Measurements from ENCODE around the gene RAVER1. TPM values are rescaled to one million over a fixed set of nuclear protein-coding genes. Genes with fewer than 3 reads are reported as not detected.

The RAVER1 gene
- total and polyA plus RNA-seq, 10 of the 15 experiments (the other 5 are each of a cell fraction or from before 2014, with no cell fraction given), result 0.03 to 87.0 (median 12.1) TPM

DNA sequence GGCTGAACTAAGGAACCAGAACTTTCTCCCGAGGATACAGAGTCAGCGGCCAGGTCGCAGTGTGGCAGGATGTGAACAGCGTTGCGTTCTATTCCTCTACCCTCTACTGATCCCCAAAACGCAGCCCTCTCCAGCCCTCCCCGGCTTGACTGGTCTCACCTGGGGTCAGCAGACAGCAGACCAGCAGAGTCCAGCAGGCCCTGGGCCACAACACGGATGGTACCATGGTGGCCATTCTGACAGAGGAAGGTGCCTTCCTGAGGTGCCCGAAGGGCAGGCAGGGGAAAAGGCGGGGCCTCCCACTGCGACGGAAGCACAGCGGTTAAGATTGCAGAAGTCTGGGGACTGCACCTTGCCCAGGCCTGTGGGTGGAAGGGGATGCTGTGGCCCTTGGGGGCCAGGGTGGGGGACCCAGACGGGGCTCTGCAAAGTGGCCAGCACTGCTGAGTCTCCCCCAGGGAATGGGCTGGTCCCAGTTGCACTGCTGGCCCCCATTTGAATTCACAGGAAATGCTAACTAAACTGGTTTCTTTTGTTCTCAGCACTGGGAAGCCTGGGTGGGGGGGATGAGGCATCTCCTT is 6.1 kb upstream of the RAVER1 start, which contains the start of gene ICAM3 (continued):
- TF ChIP-seq, protein P1, sequence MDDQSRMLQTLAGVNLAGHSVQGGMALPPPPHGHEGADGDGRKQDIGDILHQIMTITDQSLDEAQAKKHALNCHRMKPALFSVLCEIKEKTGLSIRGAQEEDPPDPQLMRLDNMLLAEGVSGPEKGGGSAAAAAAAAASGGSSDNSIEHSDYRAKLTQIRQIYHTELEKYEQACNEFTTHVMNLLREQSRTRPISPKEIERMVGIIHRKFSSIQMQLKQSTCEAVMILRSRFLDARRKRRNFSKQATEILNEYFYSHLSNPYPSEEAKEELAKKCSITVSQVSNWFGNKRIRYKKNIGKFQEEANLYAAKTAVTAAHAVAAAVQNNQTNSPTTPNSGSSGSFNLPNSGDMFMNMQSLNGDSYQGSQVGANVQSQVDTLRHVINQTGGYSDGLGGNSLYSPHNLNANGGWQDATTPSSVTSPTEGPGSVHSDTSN (IDR thresholded peaks at IDR 0.05; ENCODE audit: insufficient replicate concordance, low read depth, low read length), result no peak
- TF ChIP-seq BACH1 (IDR thresholded peaks at IDR 0.05; ENCODE audit: borderline replicate concordance) (peak; percentile 25; the same call in 1 of the 2 replicates), KDM1A (IDR thresholded peaks at IDR 0.05; ENCODE audit: borderline replicate concordance) (no peak), PAX8 (IDR thresholded peaks at IDR 0.05) (no peak), NRF1 (conservative IDR thresholded peaks at IDR 0.05; ENCODE audit: low read depth, low read length) (0 out of 2 replicates have a peak, but pooled peaks have one; percentile 1), EGR1 (IDR thresholded peaks at IDR 0.05; ENCODE audit: borderline replicate concordance in 1 of 2, low read depth in 2 of 2, low read length in 2 of 2) (peak in 1 of 2 experiments; percentile 47; a peak in 1 of 3 replicates), ATF7 (IDR thresholded peaks at IDR 0.05; ENCODE audit: low read depth) (no peak), CREB1 (IDR thresholded peaks at IDR 0.05; ENCODE audit: low read depth) (no peak), ASH2L (IDR thresholded peaks at IDR 0.05; ENCODE audit: borderline replicate concordance, low read depth) (no peak), POLR2AphosphoS5 (IDR thresholded peaks at IDR 0.05; ENCODE audit: low read length) (peak; percentile 76), ZNF207 (IDR thresholded peaks at IDR 0.05; ENCODE audit: borderline replicate concordance) (no peak)
- TF ChIP-seq, protein P2, sequence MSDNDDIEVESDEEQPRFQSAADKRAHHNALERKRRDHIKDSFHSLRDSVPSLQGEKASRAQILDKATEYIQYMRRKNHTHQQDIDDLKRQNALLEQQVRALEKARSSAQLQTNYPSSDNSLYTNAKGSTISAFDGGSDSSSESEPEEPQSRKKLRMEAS (IDR thresholded peaks at IDR 0.05; ENCODE audit: low read depth, low read length), result peak; percentile 58; the same call in 1 of the 2 replicates
- TF ChIP-seq, protein P3, sequence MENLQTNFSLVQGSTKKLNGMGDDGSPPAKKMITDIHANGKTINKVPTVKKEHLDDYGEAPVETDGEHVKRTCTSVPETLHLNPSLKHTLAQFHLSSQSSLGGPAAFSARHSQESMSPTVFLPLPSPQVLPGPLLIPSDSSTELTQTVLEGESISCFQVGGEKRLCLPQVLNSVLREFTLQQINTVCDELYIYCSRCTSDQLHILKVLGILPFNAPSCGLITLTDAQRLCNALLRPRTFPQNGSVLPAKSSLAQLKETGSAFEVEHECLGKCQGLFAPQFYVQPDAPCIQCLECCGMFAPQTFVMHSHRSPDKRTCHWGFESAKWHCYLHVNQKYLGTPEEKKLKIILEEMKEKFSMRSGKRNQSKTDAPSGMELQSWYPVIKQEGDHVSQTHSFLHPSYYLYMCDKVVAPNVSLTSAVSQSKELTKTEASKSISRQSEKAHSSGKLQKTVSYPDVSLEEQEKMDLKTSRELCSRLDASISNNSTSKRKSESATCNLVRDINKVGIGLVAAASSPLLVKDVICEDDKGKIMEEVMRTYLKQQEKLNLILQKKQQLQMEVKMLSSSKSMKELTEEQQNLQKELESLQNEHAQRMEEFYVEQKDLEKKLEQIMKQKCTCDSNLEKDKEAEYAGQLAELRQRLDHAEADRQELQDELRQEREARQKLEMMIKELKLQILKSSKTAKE (IDR thresholded peaks at IDR 0.05; ENCODE audit: low read depth, poor library complexity, severe bottlenecking), result no peak
- TF ChIP-seq, protein P4, sequence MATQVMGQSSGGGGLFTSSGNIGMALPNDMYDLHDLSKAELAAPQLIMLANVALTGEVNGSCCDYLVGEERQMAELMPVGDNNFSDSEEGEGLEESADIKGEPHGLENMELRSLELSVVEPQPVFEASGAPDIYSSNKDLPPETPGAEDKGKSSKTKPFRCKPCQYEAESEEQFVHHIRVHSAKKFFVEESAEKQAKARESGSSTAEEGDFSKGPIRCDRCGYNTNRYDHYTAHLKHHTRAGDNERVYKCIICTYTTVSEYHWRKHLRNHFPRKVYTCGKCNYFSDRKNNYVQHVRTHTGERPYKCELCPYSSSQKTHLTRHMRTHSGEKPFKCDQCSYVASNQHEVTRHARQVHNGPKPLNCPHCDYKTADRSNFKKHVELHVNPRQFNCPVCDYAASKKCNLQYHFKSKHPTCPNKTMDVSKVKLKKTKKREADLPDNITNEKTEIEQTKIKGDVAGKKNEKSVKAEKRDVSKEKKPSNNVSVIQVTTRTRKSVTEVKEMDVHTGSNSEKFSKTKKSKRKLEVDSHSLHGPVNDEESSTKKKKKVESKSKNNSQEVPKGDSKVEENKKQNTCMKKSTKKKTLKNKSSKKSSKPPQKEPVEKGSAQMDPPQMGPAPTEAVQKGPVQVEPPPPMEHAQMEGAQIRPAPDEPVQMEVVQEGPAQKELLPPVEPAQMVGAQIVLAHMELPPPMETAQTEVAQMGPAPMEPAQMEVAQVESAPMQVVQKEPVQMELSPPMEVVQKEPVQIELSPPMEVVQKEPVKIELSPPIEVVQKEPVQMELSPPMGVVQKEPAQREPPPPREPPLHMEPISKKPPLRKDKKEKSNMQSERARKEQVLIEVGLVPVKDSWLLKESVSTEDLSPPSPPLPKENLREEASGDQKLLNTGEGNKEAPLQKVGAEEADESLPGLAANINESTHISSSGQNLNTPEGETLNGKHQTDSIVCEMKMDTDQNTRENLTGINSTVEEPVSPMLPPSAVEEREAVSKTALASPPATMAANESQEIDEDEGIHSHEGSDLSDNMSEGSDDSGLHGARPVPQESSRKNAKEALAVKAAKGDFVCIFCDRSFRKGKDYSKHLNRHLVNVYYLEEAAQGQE (IDR thresholded peaks at IDR 0.05; ENCODE audit: low read depth, low read length), result no peak
- TF ChIP-seq, protein P5, sequence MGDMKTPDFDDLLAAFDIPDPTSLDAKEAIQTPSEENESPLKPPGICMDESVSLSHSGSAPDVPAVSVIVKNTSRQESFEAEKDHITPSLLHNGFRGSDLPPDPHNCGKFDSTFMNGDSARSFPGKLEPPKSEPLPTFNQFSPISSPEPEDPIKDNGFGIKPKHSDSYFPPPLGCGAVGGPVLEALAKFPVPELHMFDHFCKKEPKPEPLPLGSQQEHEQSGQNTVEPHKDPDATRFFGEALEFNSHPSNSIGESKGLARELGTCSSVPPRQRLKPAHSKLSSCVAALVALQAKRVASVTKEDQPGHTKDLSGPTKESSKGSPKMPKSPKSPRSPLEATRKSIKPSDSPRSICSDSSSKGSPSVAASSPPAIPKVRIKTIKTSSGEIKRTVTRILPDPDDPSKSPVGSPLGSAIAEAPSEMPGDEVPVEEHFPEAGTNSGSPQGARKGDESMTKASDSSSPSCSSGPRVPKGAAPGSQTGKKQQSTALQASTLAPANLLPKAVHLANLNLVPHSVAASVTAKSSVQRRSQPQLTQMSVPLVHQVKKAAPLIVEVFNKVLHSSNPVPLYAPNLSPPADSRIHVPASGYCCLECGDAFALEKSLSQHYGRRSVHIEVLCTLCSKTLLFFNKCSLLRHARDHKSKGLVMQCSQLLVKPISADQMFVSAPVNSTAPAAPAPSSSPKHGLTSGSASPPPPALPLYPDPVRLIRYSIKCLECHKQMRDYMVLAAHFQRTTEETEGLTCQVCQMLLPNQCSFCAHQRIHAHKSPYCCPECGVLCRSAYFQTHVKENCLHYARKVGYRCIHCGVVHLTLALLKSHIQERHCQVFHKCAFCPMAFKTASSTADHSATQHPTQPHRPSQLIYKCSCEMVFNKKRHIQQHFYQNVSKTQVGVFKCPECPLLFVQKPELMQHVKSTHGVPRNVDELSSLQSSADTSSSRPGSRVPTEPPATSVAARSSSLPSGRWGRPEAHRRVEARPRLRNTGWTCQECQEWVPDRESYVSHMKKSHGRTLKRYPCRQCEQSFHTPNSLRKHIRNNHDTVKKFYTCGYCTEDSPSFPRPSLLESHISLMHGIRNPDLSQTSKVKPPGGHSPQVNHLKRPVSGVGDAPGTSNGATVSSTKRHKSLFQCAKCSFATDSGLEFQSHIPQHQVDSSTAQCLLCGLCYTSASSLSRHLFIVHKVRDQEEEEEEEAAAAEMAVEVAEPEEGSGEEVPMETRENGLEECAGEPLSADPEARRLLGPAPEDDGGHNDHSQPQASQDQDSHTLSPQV (IDR thresholded peaks at IDR 0.05), result no peak
- TF ChIP-seq, protein P6, sequence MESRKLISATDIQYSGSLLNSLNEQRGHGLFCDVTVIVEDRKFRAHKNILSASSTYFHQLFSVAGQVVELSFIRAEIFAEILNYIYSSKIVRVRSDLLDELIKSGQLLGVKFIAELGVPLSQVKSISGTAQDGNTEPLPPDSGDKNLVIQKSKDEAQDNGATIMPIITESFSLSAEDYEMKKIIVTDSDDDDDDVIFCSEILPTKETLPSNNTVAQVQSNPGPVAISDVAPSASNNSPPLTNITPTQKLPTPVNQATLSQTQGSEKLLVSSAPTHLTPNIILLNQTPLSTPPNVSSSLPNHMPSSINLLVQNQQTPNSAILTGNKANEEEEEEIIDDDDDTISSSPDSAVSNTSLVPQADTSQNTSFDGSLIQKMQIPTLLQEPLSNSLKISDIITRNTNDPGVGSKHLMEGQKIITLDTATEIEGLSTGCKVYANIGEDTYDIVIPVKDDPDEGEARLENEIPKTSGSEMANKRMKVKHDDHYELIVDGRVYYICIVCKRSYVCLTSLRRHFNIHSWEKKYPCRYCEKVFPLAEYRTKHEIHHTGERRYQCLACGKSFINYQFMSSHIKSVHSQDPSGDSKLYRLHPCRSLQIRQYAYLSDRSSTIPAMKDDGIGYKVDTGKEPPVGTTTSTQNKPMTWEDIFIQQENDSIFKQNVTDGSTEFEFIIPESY (IDR thresholded peaks at IDR 0.05), result no peak

All from GM12878 (cell line).